Central memory CD8-positive, alpha-beta T cell (primary cell): ENCODE measurements around the gene VGLL1.

Experiments
- ATAC-seq: fragments of 150-1000 bp; cut with Tn5 transposase; replicated peaks from 2 replicates; pipeline ENCODE4 v1.10.0; 2022; ENCODE audit warnings: mild to moderate bottlenecking, moderate FRiP score, moderate number of reproducible peaks; ENCODE audit not compliant: poor library complexity, severe bottlenecking; ENCODE audit errors: extremely low read depth
- DNase-seq, 2 donors: peaks; one replicate each; pipeline ENCODE4 v3.0.0; 2021; ENCODE audit warnings: low spot score in 2 of 2
- H3K27ac Mint-ChIP-seq: one replicate; pipeline ENCODE4 v1.8.0; 2022; ENCODE audit warnings: low read depth, mild to moderate bottlenecking, moderate library complexity, mixed read lengths
- H3K27me3 Mint-ChIP-seq: one replicate; pipeline ENCODE4 v1.8.0; 2022; ENCODE audit warnings: mixed read lengths
- H3K36me3 Mint-ChIP-seq: one replicate; pipeline ENCODE4 v1.8.0; 2022; ENCODE audit warnings: mild to moderate bottlenecking, moderate library complexity, mixed read lengths; ENCODE audit not compliant: insufficient read depth
- H3K4me1 Mint-ChIP-seq: one replicate; pipeline ENCODE4 v1.8.0; 2022; ENCODE audit warnings: mixed read lengths
- H3K4me3 Mint-ChIP-seq: one replicate; pipeline ENCODE4 v1.8.0; 2022; ENCODE audit warnings: mild to moderate bottlenecking, moderate library complexity, mixed read lengths
- H3K9me3 Mint-ChIP-seq: one replicate; pipeline ENCODE4 v1.8.0; 2022; ENCODE audit warnings: mixed read lengths

VGLL1 gene

DNA sequence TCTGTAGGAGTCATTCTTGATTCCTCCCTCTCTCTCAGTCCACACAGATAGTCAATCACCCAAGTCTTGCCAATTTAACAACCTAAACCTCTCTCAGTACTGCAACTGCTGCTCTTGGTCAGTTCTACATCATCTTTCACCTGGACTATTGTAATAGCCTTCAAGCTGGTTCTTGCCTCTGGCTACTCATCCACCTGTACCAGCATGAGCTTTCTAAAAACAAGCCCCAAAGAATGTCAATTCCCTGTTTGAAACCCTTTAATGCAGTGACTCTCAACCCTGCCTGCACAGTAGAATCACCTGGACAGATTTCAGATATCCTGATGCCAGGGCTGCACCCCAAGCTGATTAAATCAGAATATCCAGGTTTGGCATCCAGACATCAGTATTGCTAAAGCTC, 48.3 kb downstream of the VGLL1 start:
- Mint-ChIP-seq H3K27me3 (no peaks in the 10 kb centered on the region), H3K9me3 (no peaks in the 10 kb centered on the region), H3K4me3 (no peak overlapping the region), H3K36me3 (no peaks in the 10 kb centered on the region), H3K4me1 (peaks cover 21% of the 10 kb centered on the region), H3K27ac (no peak overlapping the region)
- ATAC-seq (no peak), DNase-seq (no peak)

GRCh38 chrX:136582624-136583023, 50.6 kb downstream of the VGLL1 start:
- ATAC-seq = no peak
- H3K9me3 Mint-ChIP-seq = no peaks in the 10 kb centered on the region
- no peak overlapping the region for H3K27ac Mint-ChIP-seq
- no peaks in the 10 kb centered on the region for H3K36me3 Mint-ChIP-seq
- no peak overlapping the region for H3K4me3 Mint-ChIP-seq
- no peaks in the 10 kb centered on the region for H3K27me3 Mint-ChIP-seq
- peaks cover 39% of the 10 kb centered on the region for H3K4me1 Mint-ChIP-seq
- DNase-seq = no peak

DNA sequence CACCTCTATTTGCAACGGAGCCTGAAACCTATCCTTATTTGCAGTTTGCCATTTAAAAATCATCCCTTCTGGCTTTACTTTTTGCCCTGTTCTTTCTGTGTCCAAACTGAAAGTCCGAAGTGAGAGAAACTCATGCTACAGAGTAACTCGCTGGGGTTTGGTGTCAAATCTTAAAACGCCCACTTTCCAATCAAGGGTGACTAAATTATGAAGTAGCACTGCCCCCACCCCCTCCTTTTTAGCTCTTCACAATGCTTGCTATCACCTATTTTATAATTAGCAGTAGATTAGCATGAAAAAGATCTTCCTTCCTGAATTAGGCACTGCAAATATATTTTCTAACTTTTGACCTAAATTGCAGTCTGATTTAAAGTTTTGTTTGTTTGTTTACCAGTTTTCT, 52.5 kb downstream of the VGLL1 start:
- no peaks in the 10 kb centered on the region for H3K36me3 Mint-ChIP-seq
- ATAC-seq (no peak), DNase-seq (no peak)
- H3K27ac Mint-ChIP-seq = peak overlapping the region; percentile 89
- peaks cover 38% of the 10 kb centered on the region for H3K4me1 Mint-ChIP-seq
- no peaks in the 10 kb centered on the region for H3K27me3 Mint-ChIP-seq
- H3K9me3 Mint-ChIP-seq = no peaks in the 10 kb centered on the region
- no peak overlapping the region for H3K4me3 Mint-ChIP-seq

DNA sequence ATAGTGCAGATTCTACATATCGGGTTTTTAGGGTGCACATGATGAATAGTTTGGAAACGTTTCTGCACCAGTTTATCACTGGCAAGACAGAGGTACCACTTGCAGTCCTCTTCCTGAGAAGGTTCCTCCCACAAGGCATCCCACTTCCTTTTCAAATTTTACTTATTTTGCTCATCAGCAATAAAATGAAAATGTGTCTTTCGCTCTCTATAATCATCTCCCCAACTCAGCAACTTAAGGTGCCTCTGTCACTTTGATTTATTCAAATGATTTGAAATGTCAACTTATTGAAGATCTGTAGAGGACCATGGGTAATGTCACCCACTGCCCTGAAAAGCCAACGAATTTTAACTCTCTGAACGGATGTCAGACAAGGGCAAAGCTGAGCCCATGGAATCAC, 53.2 kb downstream of the VGLL1 start:
- Mint-ChIP-seq H3K4me1 (peaks cover 38% of the 10 kb centered on the region), H3K4me3 (peak overlapping the region; percentile 49), H3K27me3 (no peaks in the 10 kb centered on the region), H3K9me3 (no peaks in the 10 kb centered on the region), H3K36me3 (no peaks in the 10 kb centered on the region), H3K27ac (peak overlapping the region; percentile 89)
- no peak for ATAC-seq
- DNase-seq = no peak

- Mint-ChIP-seq H3K4me3 (peak overlapping the region; percentile 63), H3K27me3 (no peaks in the 10 kb centered on the region), H3K4me1 (peaks cover 38% of the 10 kb centered on the region)
Measured at GRCh38 chrX:136585960-136586359, 53.9 kb downstream of the VGLL1 start.

DNA sequence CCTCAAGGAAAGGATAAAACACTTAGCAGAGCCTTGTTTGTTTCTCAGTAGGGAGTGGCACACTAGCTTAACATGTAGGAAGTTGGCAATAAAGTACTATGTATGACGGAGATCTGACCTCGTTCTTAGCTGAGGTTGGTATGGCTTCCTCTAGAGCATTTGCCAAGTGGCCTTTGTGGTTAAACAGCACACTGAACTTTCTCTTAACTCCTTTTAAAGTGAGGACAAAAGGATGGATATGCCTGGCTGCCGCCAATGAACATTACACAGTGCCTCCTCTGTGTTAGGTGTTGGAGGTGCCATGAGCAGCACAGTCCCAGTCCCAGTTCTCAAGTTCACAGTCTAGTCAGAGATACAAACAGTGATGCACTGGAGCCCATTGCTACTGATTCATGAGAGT, 54.4 kb downstream of the VGLL1 start:
- ATAC-seq = peak; percentile 91
- no peaks in the 10 kb centered on the region for H3K9me3 Mint-ChIP-seq
- peaks cover 38% of the 10 kb centered on the region for H3K4me1 Mint-ChIP-seq
- H3K4me3 Mint-ChIP-seq = peak overlapping the region; percentile 63
- peak overlapping the region; percentile 89 for H3K27ac Mint-ChIP-seq
- H3K27me3 Mint-ChIP-seq = no peaks in the 10 kb centered on the region
- DNase-seq = peak in 1 of 2 donors; percentile 46
- no peaks in the 10 kb centered on the region for H3K36me3 Mint-ChIP-seq

More at GRCh38 chrX:136585960-136586359, 53.9 kb downstream of the VGLL1 start:
- Mint-ChIP-seq H3K9me3 (no peaks in the 10 kb centered on the region), H3K27ac (peak overlapping the region; percentile 89), H3K36me3 (no peaks in the 10 kb centered on the region)
- no peak for DNase-seq
- ATAC-seq = no peak

DNA sequence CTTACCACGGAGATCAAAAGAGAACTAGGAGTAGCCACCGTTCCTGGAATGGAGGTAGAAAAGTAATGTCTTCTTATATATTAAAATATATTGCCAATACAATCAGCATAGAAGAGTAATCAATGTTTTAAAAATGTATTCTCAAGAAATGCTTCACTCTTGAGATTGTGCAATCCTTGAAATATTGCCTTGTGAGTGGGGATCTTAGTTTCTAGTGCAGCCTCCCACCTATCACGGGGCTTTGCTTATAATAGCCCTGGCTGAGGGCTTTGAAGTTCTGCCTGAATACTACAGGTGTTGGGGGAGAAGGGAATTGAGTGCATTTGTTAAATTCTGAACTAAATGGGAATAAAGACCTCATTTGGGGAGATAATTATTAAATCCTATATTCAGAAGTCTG, 55.5 kb downstream of the VGLL1 start:
- no peak for DNase-seq
- Mint-ChIP-seq H3K36me3 (no peaks in the 10 kb centered on the region), H3K4me1 (peaks cover 38% of the 10 kb centered on the region), H3K27ac (peak overlapping the region; percentile 89), H3K9me3 (no peaks in the 10 kb centered on the region), H3K27me3 (no peaks in the 10 kb centered on the region), H3K4me3 (peak overlapping the region; percentile 44)
- no peak for ATAC-seq

- Mint-ChIP-seq H3K27ac (peak overlapping the region; percentile 89), H3K36me3 (no peaks in the 10 kb centered on the region), H3K4me1 (peaks cover 38% of the 10 kb centered on the region), H3K9me3 (no peaks in the 10 kb centered on the region), H3K27me3 (no peaks in the 10 kb centered on the region), H3K4me3 (peak overlapping the region; percentile 44)
- ATAC-seq = peak; percentile 31
- DNase-seq = no peak
Measured at GRCh38 chrX:136588036-136588435, 56.0 kb downstream of the VGLL1 start.

GRCh38 chrX:136589966-136590365, 58.0 kb downstream of the VGLL1 start:
- DNase-seq = no peak
- H3K27ac Mint-ChIP-seq = no peak overlapping the region
- peaks cover 27% of the 10 kb centered on the region for H3K4me1 Mint-ChIP-seq

DNA sequence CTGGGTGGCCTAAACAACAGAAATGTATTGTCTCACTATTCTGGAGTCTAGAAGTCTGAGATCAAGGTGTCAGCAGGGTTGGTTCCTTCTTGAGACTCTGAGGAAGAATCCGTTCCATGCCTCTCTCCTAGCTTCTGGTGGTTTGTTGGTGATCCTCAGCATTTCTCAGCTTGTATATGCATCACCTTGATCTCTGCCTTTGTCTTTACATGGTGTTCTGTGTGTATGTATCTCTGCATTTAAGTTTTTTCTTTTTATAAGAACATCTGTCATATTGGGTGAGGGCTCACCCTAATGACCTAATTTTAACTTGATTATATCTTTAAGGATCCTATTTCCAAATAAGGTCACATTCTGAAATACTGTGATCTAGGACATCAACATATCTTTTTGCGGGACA, 65.3 kb downstream of the VGLL1 start:
- H3K4me3 Mint-ChIP-seq = no peak overlapping the region
- no peak for DNase-seq

More at GRCh38 chrX:136589966-136590365, 58.0 kb downstream of the VGLL1 start:
- H3K36me3 Mint-ChIP-seq = no peaks in the 10 kb centered on the region
- no peaks in the 10 kb centered on the region for H3K27me3 Mint-ChIP-seq
- no peaks in the 10 kb centered on the region for H3K9me3 Mint-ChIP-seq
- H3K4me3 Mint-ChIP-seq = no peak overlapping the region
- no peak for ATAC-seq

GRCh38 chrX:136597954-136598353, 65.9 kb downstream of the VGLL1 start:
- DNase-seq (no peak), ATAC-seq (no peak)
- Mint-ChIP-seq H3K36me3 (no peaks in the 10 kb centered on the region), H3K27me3 (no peaks in the 10 kb centered on the region), H3K4me1 (peaks cover 7% of the 10 kb centered on the region), H3K4me3 (no peak overlapping the region), H3K27ac (no peak overlapping the region), H3K9me3 (no peaks in the 10 kb centered on the region)

More for the DNA sequence above, 65.3 kb downstream of the VGLL1 start:
- Mint-ChIP-seq H3K4me1 (peaks cover 6% of the 10 kb centered on the region), H3K27me3 (no peaks in the 10 kb centered on the region), H3K9me3 (no peaks in the 10 kb centered on the region), H3K27ac (no peak overlapping the region), H3K36me3 (no peaks in the 10 kb centered on the region)
- no peak for ATAC-seq

DNA sequence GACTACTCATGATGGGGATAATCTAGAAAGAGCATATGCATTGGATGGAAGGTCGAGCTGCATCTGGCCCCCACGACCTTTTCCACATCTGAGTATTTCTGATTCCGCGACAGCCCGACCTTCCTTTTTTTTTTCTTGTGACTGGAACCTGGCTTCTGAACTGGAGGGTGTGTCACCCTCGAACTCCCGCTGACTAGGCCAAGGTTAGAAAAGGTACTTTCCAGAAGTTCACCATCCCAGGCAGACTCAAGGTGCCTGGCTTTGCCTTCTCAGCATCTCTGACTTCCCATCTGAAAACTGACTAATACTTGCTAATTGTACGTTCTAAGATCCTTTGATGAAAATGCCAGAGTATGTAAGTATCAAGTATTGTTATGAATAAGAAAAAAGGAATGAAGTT, 66.6 kb downstream of the VGLL1 start:
- Mint-ChIP-seq H3K27ac (no peak overlapping the region), H3K27me3 (no peaks in the 10 kb centered on the region), H3K4me1 (peaks cover 14% of the 10 kb centered on the region), H3K36me3 (peaks cover 2% of the 10 kb centered on the region), H3K4me3 (no peak overlapping the region), H3K9me3 (no peaks in the 10 kb centered on the region)
- DNase-seq = no peak
- ATAC-seq = no peak

GRCh38 chrX:136600059-136600458, 68.0 kb downstream of the VGLL1 start:
- no peaks in the 10 kb centered on the region for H3K9me3 Mint-ChIP-seq
- ATAC-seq = no peak
- peaks cover 16% of the 10 kb centered on the region for H3K4me1 Mint-ChIP-seq
- no peaks in the 10 kb centered on the region for H3K27me3 Mint-ChIP-seq
- H3K27ac Mint-ChIP-seq = no peak overlapping the region
- peaks cover 2% of the 10 kb centered on the region for H3K36me3 Mint-ChIP-seq
- DNase-seq = no peak
- no peak overlapping the region for H3K4me3 Mint-ChIP-seq
